HT-29 (cell line): Measurements from ENCODE around the gene BORCS6. TPM values are rescaled to one million over a fixed set of nuclear protein-coding genes. Genes with fewer than 3 reads are reported as not detected.
"Not testable (repeated sequence)": the region's sequence is repeated elsewhere in the genome, so short reads cannot be mapped to it uniquely, and the experiment has no call there.

Experiments
- DNase-seq: peaks from one replicate; pipeline ENCODE4 v3.0.0-alpha.2; 2015; ENCODE audit warnings: low spot score
- total RNA-seq: library from RNA; depleted of rRNA; stranded (reverse); fragments of >200 nt; shearing (Covaris generic); gene quantifications from 2 replicates; pipeline ENCODE4 v1.2.3, GENCODE V29; 2014

Gene BORCS6
- total RNA-seq, 1 experiment from 2014 or later = 12.4 TPM

GRCh38 chr17:8175795-8176196 lies 14.2 kb downstream of the BORCS6 start:
- DNase-seq = no peak

- DNase-seq = no peak
Observed at GRCh38 chr17:8173871-8174322, 16.1 kb downstream of the BORCS6 start.

- peak; percentile 94 for DNase-seq
Observed at GRCh38 chr17:8173056-8173870, 16.7 kb downstream of the BORCS6 start.

GRCh38 chr17:8170186-8170585 lies 19.8 kb downstream of the BORCS6 start:
- DNase-seq = not testable (repeated sequence)

GRCh38 chr17:8167526-8167925 lies 22.5 kb downstream of the BORCS6 start:
- DNase-seq = no peak

GRCh38 chr17:8166731-8167130 lies 23.2 kb downstream of the BORCS6 start:
- no peak for DNase-seq

- no peak for DNase-seq
Observed at GRCh38 chr17:8164815-8165131, 25.2 kb downstream of the BORCS6 start.

GRCh38 chr17:8163978-8164814 lies 25.8 kb downstream of the BORCS6 start:
- DNase-seq = peak; percentile 7

- no peak for DNase-seq
Observed at GRCh38 chr17:8162997-8163977, 26.7 kb downstream of the BORCS6 start.

GRCh38 chr17:8162233-8162996 lies 27.6 kb downstream of the BORCS6 start, which contains the start of gene VAMP2:
Gene VAMP2, minus strand, starts transcription at chr17:8162948. Its CDS starts 69 bp downstream, at chr17:8162879.
- DNase-seq = no peak

- DNase-seq = no peak
Observed at GRCh38 chr17:8161289-8162232, 28.4 kb downstream of the BORCS6 start.

- no peak for DNase-seq
Observed at GRCh38 chr17:8160741-8161221, 29.2 kb downstream of the BORCS6 start.

GRCh38 chr17:8160224-8160577 lies 29.8 kb downstream of the BORCS6 start:
- DNase-seq = no peak

GRCh38 chr17:8159459-8160223 lies 30.3 kb downstream of the BORCS6 start:
- no peak for DNase-seq

- DNase-seq = no peak
Observed at GRCh38 chr17:8159032-8159400, 31.0 kb downstream of the BORCS6 start.

GRCh38 chr17:8158267-8159031 lies 31.5 kb downstream of the BORCS6 start:
- peak; percentile 91 for DNase-seq

GRCh38 chr17:8156246-8156992 lies 33.6 kb downstream of the BORCS6 start:
- peak; percentile 98 for DNase-seq

GRCh38 chr17:8155996-8156245 lies 34.1 kb downstream of the BORCS6 start:
- no peak for DNase-seq
